ENCODE results near the gene ST7L. TPM values are rescaled to one million over a fixed set of nuclear protein-coding genes. Genes with fewer than 3 reads are reported as not detected.

The ST7L gene
- total and polyA plus RNA-seq, 10 of the 15 experiments (the other 5 are each of a cell fraction or from before 2014, with no cell fraction given), result 3.6 to 13.7 (median 8.9) TPM

DNA sequence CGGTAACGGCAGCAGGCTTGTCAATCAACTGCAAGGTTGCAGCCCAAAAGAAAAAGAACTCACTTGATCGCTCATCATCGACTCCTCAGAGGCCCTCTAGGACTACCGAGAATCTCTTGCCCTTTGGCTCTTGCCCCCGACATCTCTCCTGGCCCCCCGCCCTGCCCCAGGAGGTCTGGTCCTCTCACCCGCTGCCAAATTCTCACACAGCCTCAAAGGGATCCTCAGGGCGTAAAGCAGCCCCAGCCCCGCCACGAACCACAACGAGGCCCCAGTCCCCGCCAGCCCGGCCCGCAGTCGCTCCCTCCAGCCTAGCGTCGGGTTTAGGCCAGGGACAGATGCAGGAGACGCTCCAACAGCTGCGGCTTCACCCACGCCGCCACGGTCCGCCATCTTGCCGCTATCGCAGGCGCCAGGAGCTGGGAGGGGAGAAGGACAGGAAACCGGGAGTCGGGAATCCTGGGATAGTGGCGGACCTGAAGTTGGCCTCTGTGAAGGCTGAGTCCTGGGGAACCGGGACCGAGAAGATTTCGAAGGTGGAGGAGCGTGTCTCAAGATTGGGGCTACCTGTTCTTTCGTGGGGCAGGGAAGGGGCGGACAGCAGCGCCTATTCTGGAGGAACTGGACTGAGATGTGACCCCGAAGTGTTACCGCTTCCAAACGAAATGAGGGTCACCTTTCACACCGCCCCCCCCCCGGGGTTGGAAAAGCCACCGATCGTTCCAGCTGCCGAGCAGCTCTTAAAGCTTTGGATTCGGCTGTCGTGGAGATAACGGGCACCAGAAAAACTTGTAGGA, at the start of gene ST7L (continued):
- TF ChIP-seq, protein P1, sequence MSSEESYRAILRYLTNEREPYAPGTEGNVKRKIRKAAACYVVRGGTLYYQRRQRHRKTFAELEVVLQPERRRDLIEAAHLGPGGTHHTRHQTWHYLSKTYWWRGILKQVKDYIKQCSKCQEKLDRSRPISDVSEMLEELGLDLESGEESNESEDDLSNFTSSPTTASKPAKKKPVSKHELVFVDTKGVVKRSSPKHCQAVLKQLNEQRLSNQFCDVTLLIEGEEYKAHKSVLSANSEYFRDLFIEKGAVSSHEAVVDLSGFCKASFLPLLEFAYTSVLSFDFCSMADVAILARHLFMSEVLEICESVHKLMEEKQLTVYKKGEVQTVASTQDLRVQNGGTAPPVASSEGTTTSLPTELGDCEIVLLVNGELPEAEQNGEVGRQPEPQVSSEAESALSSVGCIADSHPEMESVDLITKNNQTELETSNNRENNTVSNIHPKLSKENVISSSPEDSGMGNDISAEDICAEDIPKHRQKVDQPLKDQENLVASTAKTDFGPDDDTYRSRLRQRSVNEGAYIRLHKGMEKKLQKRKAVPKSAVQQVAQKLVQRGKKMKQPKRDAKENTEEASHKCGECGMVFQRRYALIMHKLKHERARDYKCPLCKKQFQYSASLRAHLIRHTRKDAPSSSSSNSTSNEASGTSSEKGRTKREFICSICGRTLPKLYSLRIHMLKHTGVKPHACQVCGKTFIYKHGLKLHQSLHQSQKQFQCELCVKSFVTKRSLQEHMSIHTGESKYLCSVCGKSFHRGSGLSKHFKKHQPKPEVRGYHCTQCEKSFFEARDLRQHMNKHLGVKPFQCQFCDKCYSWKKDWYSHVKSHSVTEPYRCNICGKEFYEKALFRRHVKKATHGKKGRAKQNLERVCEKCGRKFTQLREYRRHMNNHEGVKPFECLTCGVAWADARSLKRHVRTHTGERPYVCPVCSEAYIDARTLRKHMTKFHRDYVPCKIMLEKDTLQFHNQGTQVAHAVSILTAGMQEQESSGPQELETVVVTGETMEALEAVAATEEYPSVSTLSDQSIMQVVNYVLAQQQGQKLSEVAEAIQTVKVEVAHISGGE (CRISPR knock-in tag; IDR thresholded peaks at IDR 0.05), result no peak
- TF ChIP-seq MYB (IDR thresholded peaks at IDR 0.05; ENCODE audit: borderline replicate concordance, low read depth, low read length) (no peak), ZNF207 (IDR thresholded peaks at IDR 0.05; ENCODE audit: borderline replicate concordance) (no peak), ESRRA (IDR thresholded peaks at IDR 0.05; ENCODE audit: low read length) (no peak), MXI1 (IDR thresholded peaks at IDR 0.05; ENCODE audit: low read depth, low read length) (peak; percentile 86), ZNF24 (IDR thresholded peaks at IDR 0.05) (no peak), YY1 (IDR thresholded peaks at IDR 0.05; ENCODE audit: low read depth, low read length) (peak; percentile 96), ETV6 (conservative IDR thresholded peaks at IDR 0.05 in 1 of 2, IDR thresholded peaks at IDR 0.05 in 1 of 2; ENCODE audit: borderline replicate concordance in 1 of 2, low read depth in 1 of 2) (peak in 1 of 2 experiments; percentile 4; a peak in 1 of 4 replicates), CEBPB (IDR thresholded peaks at IDR 0.05; ENCODE audit: borderline replicate concordance in 1 of 2, low read depth in 2 of 2, low read length in 2 of 2) (no peak), CREB1 (IDR thresholded peaks at IDR 0.05; ENCODE audit: low read depth) (peak; percentile 49; the same call in 1 of the 2 replicates), CHD4 (IDR thresholded peaks at IDR 0.05) (no peak), KAT2A (conservative IDR thresholded peaks at IDR 0.05; ENCODE audit: control insufficient read depth, low read depth, low read length) (no peak), RFX5 (IDR thresholded peaks at IDR 0.05; ENCODE audit: low read depth, low read length) (no peak), KLF5 (IDR thresholded peaks at IDR 0.05; ENCODE audit: partially characterized antibody) (no peak), NR2F1 (conservative IDR thresholded peaks at IDR 0.05) (no peak), PAX8 (IDR thresholded peaks at IDR 0.05) (no peak; the same call in 1 of the 2 replicates), ZNF622 (IDR thresholded peaks at IDR 0.05) (no peak), EP300 (IDR thresholded peaks at IDR 0.05; ENCODE audit: borderline replicate concordance in 1 of 2, control insufficient read depth in 1 of 2, low read depth in 2 of 2, low read length in 2 of 2) (no peak), IRF4 (IDR thresholded peaks at IDR 0.05; ENCODE audit: low read depth, low read length) (no peak), SREBF2 (IDR thresholded peaks at IDR 0.05; ENCODE audit: low read length) (no peak), NFXL1 (IDR thresholded peaks at IDR 0.05; ENCODE audit: borderline replicate concordance) (no peak), ZNF384 (IDR thresholded peaks at IDR 0.05; ENCODE audit: borderline replicate concordance, low read depth, low read length) (no peak)
- TF ChIP-seq, protein P2, sequence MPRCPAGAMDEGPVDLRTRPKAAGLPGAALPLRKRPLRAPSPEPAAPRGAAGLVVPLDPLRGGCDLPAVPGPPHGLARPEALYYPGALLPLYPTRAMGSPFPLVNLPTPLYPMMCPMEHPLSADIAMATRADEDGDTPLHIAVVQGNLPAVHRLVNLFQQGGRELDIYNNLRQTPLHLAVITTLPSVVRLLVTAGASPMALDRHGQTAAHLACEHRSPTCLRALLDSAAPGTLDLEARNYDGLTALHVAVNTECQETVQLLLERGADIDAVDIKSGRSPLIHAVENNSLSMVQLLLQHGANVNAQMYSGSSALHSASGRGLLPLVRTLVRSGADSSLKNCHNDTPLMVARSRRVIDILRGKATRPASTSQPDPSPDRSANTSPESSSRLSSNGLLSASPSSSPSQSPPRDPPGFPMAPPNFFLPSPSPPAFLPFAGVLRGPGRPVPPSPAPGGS (IDR thresholded peaks at IDR 0.05; ENCODE audit: borderline replicate concordance, insufficient read depth, low read depth, low read length, poor library complexity, severe bottlenecking), result no peak
- TF ChIP-seq, protein P3, sequence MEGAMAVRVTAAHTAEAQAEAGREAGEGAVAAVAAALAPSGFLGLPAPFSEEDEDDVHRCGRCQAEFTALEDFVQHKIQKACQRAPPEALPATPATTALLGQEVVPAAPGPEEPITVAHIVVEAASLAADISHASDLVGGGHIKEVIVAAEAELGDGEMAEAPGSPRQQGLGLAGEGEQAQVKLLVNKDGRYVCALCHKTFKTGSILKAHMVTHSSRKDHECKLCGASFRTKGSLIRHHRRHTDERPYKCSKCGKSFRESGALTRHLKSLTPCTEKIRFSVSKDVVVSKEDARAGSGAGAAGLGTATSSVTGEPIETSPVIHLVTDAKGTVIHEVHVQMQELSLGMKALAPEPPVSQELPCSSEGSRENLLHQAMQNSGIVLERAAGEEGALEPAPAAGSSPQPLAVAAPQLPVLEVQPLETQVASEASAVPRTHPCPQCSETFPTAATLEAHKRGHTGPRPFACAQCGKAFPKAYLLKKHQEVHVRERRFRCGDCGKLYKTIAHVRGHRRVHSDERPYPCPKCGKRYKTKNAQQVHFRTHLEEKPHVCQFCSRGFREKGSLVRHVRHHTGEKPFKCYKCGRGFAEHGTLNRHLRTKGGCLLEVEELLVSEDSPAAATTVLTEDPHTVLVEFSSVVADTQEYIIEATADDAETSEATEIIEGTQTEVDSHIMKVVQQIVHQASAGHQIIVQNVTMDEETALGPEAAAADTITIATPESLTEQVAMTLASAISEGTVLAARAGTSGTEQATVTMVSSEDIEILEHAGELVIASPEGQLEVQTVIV (IDR thresholded peaks at IDR 0.05; ENCODE audit: borderline replicate concordance, partially characterized antibody), result no peak

Data from GM12878 (cell line).